SK-N-SH (cell line): Measurements from ENCODE around the gene ARR3. TPM values are rescaled to one million over a fixed set of nuclear protein-coding genes. Genes with fewer than 3 reads are reported as not detected.

Experiments used
- CTCF ChIA-PET: fragments of 300-600, 350-600 bp; formaldehyde crosslinking; extraction: SDS; loops from one replicate; lab custom pipeline; 2021; lab: Yijun Ruan, JAX
- POLR2A ChIA-PET: fragments of 350-600 bp; sonication (Branson Sonifier 250); formaldehyde crosslinking; extraction: SDS; loops from one replicate; lab custom pipeline; 2020; ENCODE audit warnings: antibody characterized with exemption, inconsistent platforms; lab: Yijun Ruan, JAX
- DNase-seq: peaks from one replicate; pipeline ENCODE4 v3.0.0; 2012
- H2AFZ ChIP-seq: fragments of 200-600 bp; sonication (generic); 2 replicates; pipeline ENCODE4 v1.8.1; 2016; ENCODE audit warnings: antibody characterized with exemption, mild to moderate bottlenecking, low read depth
- H3F3A ChIP-seq: fragments of 200-600 bp; sonication (generic); replicated peaks from 2 replicates; pipeline ENCODE3; 2016; ENCODE audit warnings: antibody characterized with exemption, mild to moderate bottlenecking; ENCODE audit not compliant: insufficient read depth
- H3K27ac ChIP-seq, 2 experiments: fragments of 200-500 bp in 1 of 2; fragments of 200-600 bp in 1 of 2; sonication (Bioruptor generic) in 1 of 2; sonication (generic), shearing (Covaris generic) in 1 of 2; 2 replicates each; pipeline versions ENCODE4 v1.5.1 to v1.6.1; 2014 to 2016; ENCODE audit warnings: low read depth in 2 of 2, inconsistent platforms in 1 of 2, low read length in 1 of 2, mild to moderate bottlenecking in 1 of 2, mixed read lengths in 1 of 2
- H3K27me3 ChIP-seq: fragments of 200-600 bp; sonication (generic), shearing (Covaris generic); 2 replicates; pipeline ENCODE4 v1.6.1; 2016; ENCODE audit warnings: mixed run types; ENCODE audit not compliant: insufficient read depth
- H3K36me3 ChIP-seq, 2 experiments: fragments of 200-500 bp in 1 of 2; fragments of 200-600 bp in 1 of 2; sonication (Bioruptor generic) in 1 of 2; sonication (generic) in 1 of 2; replicated peaks in 1 of 2; 2 replicates each; pipeline versions ENCODE3 to v1.5.1; 2014 to 2016; ENCODE audit warnings: low read length in 1 of 2, mild to moderate bottlenecking in 1 of 2; ENCODE audit not compliant: insufficient read depth in 2 of 2, control insufficient read depth in 1 of 2
- H3K4me1 ChIP-seq, 2 experiments: fragments of 200-500 bp in 1 of 2; fragments of 200-600 bp in 1 of 2; sonication (Bioruptor generic) in 1 of 2; sonication (generic), shearing (Covaris generic) in 1 of 2; 2 replicates each; pipeline versions ENCODE4 v1.5.1 to v1.6.1; 2014 to 2016; ENCODE audit warnings: low read depth in 1 of 2, low read length in 1 of 2, mixed run types in 1 of 2; ENCODE audit not compliant: insufficient read depth in 2 of 2, control insufficient read depth in 1 of 2
- H3K4me2 ChIP-seq: fragments of 200-600 bp; sonication (generic), shearing (Covaris generic); 2 replicates; pipeline ENCODE4 v1.6.1; 2017; ENCODE audit warnings: mixed run types
- H3K4me3 ChIP-seq, 2 experiments: fragments of 200-500 bp in 1 of 2; fragments of 200-600 bp in 1 of 2; sonication (Bioruptor generic) in 1 of 2; sonication (generic), shearing (Covaris generic) in 1 of 2; 2 replicates each; pipeline versions ENCODE4 v1.5.1 to v1.8.1; 2014 to 2016; ENCODE audit warnings: low read depth in 2 of 2, inconsistent platforms in 1 of 2, low read length in 1 of 2, mild to moderate bottlenecking in 1 of 2, mixed read lengths in 1 of 2, moderate library complexity in 1 of 2
- H3K79me2 ChIP-seq: fragments of 200-600 bp; sonication (generic); 2 replicates; pipeline ENCODE4 v1.8.1; 2017; ENCODE audit warnings: mild to moderate bottlenecking; ENCODE audit not compliant: insufficient read depth
- H3K9ac ChIP-seq: fragments of 200-600 bp; sonication (generic); 2 replicates; pipeline ENCODE4 v1.6.1; 2017; ENCODE audit warnings: mixed run types
- H3K9me2 ChIP-seq: fragments of 200-600 bp; sonication (generic); 2 replicates; pipeline ENCODE4 v1.6.1; 2017; ENCODE audit warnings: mixed run types
- H3K9me3 ChIP-seq: fragments of 200-600 bp; sonication (generic); 2 replicates; pipeline ENCODE4 v1.6.1; 2017; ENCODE audit warnings: mixed run types, mild to moderate bottlenecking, moderate library complexity
- H4K20me1 ChIP-seq: fragments of 200-600 bp; sonication (generic); 2 replicates; pipeline ENCODE4 v1.6.1; 2017; ENCODE audit warnings: mild to moderate bottlenecking, mixed run types; ENCODE audit not compliant: insufficient read depth
- CHD2 ChIP-seq: fragments of 150-350 bp; IDR thresholded peaks from 2 replicates; pipeline ENCODE4 v1.6.1; 2018; ENCODE audit warnings: low read length; ENCODE audit not compliant: partially characterized antibody
- CTCF ChIP-seq: fragments of 200-600 bp; sonication (generic); IDR thresholded peaks from 2 replicates; pipeline ENCODE4 v1.6.1; 2017; ENCODE audit warnings: antibody characterized with exemption, mild to moderate bottlenecking, moderate library complexity
- FOSL2 ChIP-seq: IDR thresholded peaks from 2 replicates; pipeline ENCODE4 v1.4.0; 2012; ENCODE audit warnings: low read depth, mild to moderate bottlenecking, moderate library complexity, borderline replicate concordance
- GATA2 ChIP-seq: sonication (generic); formaldehyde crosslinking; IDR thresholded peaks from 2 replicates; pipeline ENCODE4 v1.5.0; 2020; ENCODE audit warnings: mild to moderate bottlenecking, missing genetic modification reagents
- IRF3 ChIP-seq: fragments of 150-350 bp; IDR thresholded peaks from 2 replicates; pipeline ENCODE4 v1.6.1; 2016; ENCODE audit warnings: mild to moderate bottlenecking, low read depth, low read length
- JUND ChIP-seq: IDR thresholded peaks from 2 replicates; pipeline ENCODE4 v1.4.0; 2012
- POLR2AphosphoS5 ChIP-seq: IDR thresholded peaks from 2 replicates; pipeline ENCODE4 v1.6.1; 2012; ENCODE audit warnings: low read depth, low read length
- REST ChIP-seq: IDR thresholded peaks from 2 replicates; pipeline ENCODE4 v1.6.1; 2012; ENCODE audit warnings: mild to moderate bottlenecking, low read depth, low read length, moderate library complexity
- SIN3A ChIP-seq: IDR thresholded peaks from 2 replicates; pipeline ENCODE4 v1.6.1; 2012; ENCODE audit warnings: low read depth, mild to moderate bottlenecking, low read length, moderate library complexity, borderline replicate concordance
- WGBS: methylation state at CpG from one replicate; pipeline ENCODE4 v1.1.6; 2017; ENCODE audit warnings: low lambda C conversion rate; 5-methylcytosine and 5-hydroxymethylcytosine counted together
- polyA plus RNA-seq, 3 experiments: library from polyadenylated mRNA; depleted of rRNA; stranded (reverse); fragments of >200 nt; gene quantifications; 2 replicates each; pipeline ENCODE4 v1.2.3, GENCODE V29; 2012

ARR3 gene
- polyA plus RNA-seq, 1 of the 3 experiments (the other 2 are of a cell fraction), result not detected

GRCh38 chrX:70289793-70290770 is 21.9 kb downstream of the ARR3 start, which contains the start of the genes KIF4A and PDZD11 (continued):
- TF ChIP-seq SIN3A, result peak; percentile 95; the same call in 1 of the 2 replicates
- no peak for TF ChIP-seq GATA2 (CRISPR knock-in tag)
- TF ChIP-seq POLR2AphosphoS5, result peak; percentile 85

GRCh38 chrX:70292788-70293187 is 24.7 kb downstream of the ARR3 start:
- POLR2A ChIA-PET, result no interaction called here
- H3F3A ChIP-seq, result no peaks in the 10 kb centered on the region
- H3K79me2 ChIP-seq, result peaks cover 90% of the 10 kb centered on the region
- no peak overlapping the region for H3K9ac ChIP-seq
- H3K36me3 ChIP-seq, result peaks cover 3 to 6% of the 10 kb centered on the region in 2 experiments
- DNase-seq, result no peak
- 3% methylated on average over 1 of the region's 1 CpG for WGBS
- no peaks in the 10 kb centered on the region for H4K20me1 ChIP-seq
- H3K27me3 ChIP-seq, result no peaks in the 10 kb centered on the region
- H3K4me2 ChIP-seq, result peak overlapping the region; percentile 80; the same call in 1 of the 2 replicates
- H3K4me3 ChIP-seq, result no peak overlapping the region
- peak overlapping the region; percentile 33 for H2AFZ ChIP-seq
- CTCF ChIA-PET, result no interaction called here
- H3K4me1 ChIP-seq, result peaks cover 0 to 4% of the 10 kb centered on the region in 2 experiments; a peak in 2 of 4 replicates
- no peaks in the 10 kb centered on the region for H3K9me3 ChIP-seq
- TF ChIP-seq CTCF (peak; percentile 29; the same call in 1 of the 2 replicates), JUND (no peak)
- H3K27ac ChIP-seq, result peak overlapping the region; percentile 21 to 34; a peak in 2 of 4 replicates
- no peaks in the 10 kb centered on the region for H3K9me2 ChIP-seq

- Histone ChIP-seq H2AFZ (no peak overlapping the region; the same call in 1 of the 2 replicates), H3K27ac (peak overlapping the region; percentile 21 to 34; a peak in 2 of 4 replicates), H3K9me2 (no peaks in the 10 kb centered on the region), H3K27me3 (no peaks in the 10 kb centered on the region), H3K4me1 (peaks cover 0 to 4% of the 10 kb centered on the region in 2 experiments; a peak in 2 of 4 replicates), H3F3A (no peaks in the 10 kb centered on the region), H3K4me2 (peak overlapping the region; percentile 12; the same call in 1 of the 2 replicates), H3K9me3 (no peaks in the 10 kb centered on the region), H3K9ac (no peak overlapping the region), H3K79me2 (peaks cover 94% of the 10 kb centered on the region), H3K36me3 (no peaks in the 10 kb centered on the region), H4K20me1 (no peaks in the 10 kb centered on the region), H3K4me3 (no peak overlapping the region)
- DNase-seq, result no peak
- CTCF ChIA-PET, result no interaction called here
- TF ChIP-seq IRF3 (no peak), REST (no peak), FOSL2 (no peak), CHD2 (no peak)
- POLR2A ChIA-PET, result no interaction called here
- 58% methylated on average over 5 of the region's 5 CpGs for WGBS
Observed at GRCh38 chrX:70293621-70294020, 25.5 kb downstream of the ARR3 start.
